GM18526 (cell line): Measurements from ENCODE around the gene NXPE2.

ENCODE experiments used
- POLR2A ChIP-seq: IDR thresholded peaks from 3 replicates; pipeline ENCODE4 v1.6.1; 2011; ENCODE audit not compliant: insufficient read length; ENCODE audit errors: extremely low read depth

Gene NXPE2

GRCh38 chr11:114724916-114725524, 46.7 kb downstream of the NXPE2 start:
- no peak for TF ChIP-seq POLR2A

GRCh38 chr11:114725623-114726022, 47.3 kb downstream of the NXPE2 start:
- TF ChIP-seq POLR2A = no peak

- TF ChIP-seq POLR2A = no peak
Measured at GRCh38 chr11:114736806-114737205, 58.5 kb downstream of the NXPE2 start.

- TF ChIP-seq POLR2A = no peak
Measured at GRCh38 chr11:114738954-114739353, 60.6 kb downstream of the NXPE2 start.

GRCh38 chr11:114745150-114745671, 66.9 kb downstream of the NXPE2 start:
- TF ChIP-seq POLR2A = no peak

- TF ChIP-seq POLR2A = no peak
Measured at GRCh38 chr11:114746013-114746412, 67.7 kb downstream of the NXPE2 start.
